GM15510 (cell line): ENCODE measurements around the gene DGLUCY.

Source experiments
- POLR2A ChIP-seq: IDR thresholded peaks from 3 replicates; pipeline ENCODE4 v1.6.1; 2011; ENCODE audit warnings: borderline replicate concordance; ENCODE audit not compliant: insufficient read length; ENCODE audit errors: extremely low read depth

DGLUCY gene

DNA sequence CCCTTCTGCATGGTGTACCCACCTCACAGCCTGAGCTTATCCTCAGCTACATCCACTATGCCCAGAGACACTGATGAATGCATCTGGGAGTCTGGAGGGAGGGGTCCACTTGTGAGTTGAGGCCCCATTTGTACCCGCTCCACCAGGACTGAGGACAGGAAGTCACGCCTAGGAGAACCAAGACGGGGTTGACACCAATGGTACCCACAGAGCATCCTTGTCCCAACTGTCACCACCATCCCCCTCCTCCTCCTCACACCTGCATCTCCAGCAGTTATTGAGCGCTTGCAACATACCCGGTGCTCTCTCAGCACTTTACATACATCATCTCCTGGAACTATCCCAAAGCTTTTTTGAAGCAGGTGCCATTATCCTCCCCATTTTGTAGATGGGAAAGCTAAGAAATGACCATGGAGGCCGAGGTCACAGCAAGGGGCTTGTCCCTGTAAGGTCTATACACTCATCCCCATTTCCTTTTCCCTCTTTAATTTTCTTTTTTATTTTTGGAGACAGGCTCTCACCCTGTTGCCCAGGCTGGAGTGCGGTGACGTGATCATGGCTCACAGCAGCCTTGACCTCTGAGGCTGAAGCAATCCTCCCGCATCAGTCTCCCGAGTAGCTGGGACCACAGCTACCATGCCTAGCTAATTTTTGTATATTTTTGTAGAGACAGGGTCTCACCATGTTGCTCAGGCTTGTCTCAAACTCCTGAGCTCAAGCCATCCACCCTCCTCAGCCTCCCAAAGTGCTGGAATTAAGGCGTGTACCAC, 31.7 kb downstream of the DGLUCY start:
- no peak for TF ChIP-seq POLR2A

DNA sequence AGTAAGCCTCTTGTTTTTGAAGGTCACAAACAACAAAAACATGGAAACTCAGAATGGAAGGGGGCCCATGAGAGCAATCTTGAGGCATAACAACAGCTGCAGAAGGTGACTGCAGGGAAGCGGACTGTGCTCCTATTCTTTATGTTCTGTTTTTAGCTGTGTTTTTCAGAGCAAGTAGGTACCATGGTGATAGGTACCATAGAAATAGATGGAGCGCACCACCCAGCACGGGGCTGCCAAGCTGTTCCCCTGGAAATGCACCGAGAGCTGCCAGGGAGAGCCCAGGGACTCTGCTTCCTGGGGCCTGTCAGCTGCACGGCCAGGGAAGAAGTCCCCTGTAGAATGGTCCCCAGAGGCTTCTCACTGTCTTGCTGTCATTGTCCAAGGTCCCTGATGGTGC, 32.8 kb downstream of the DGLUCY start:
- no peak for TF ChIP-seq POLR2A

DNA sequence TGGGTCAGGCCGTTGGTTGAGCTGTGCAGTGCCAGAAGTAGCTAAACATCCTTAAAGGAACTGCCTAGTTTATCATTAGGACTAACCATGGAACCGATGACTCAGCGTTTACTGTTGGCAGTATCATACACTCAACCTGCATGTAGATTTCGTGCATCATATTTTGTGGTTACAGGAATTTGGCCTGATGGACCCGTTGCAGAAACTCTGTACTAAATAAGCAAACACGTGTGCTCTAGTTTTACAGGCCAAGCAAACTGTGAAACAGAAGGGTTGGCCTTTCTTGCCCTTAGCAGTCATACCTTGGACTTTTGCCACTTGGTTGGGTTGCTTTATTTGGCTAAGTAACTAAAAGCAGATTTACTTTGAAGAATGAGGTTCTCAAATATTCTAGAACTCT, 35.6 kb downstream of the DGLUCY start:
- TF ChIP-seq POLR2A, result no peak

DNA sequence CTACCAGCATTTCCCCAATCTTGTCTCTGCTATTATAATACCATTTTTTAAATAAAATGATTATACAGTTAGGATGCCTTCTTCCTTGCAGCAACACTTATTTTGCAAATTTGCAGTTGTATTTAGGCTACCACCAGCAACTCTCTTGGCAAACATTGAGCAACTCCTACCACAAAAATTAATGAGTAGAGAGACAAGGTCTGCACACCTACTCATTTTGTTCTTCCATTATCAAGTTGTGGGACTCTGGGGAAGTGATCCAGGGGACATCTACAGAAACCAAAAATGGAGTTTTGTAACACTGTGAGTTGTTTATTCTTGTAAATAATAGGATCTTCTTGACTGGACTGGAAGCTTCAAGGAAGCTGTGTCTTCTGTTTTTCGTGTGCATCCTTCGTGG, 38.6 kb downstream of the DGLUCY start:
- TF ChIP-seq POLR2A, result no peak

DNA sequence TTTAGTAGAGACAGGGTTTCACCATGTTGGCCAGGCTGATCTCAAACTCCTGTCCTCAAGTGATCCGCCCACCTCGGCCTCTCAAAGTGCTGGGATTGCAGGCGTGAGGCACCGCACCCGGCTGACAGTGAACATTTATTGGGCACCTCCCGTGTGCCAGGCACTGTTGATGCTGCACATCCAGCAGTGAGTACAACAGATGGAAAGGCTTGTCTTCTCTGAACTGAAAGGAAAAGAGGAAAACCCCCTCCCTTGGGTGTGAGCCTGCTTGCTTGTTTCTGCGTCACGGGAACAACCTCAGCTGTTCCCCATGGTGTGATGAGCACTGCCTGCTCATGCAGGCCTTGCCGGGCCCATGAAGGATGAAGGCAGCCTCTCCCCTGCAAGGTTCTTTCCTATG, 39.5 kb downstream of the DGLUCY start:
- no peak for TF ChIP-seq POLR2A

DNA sequence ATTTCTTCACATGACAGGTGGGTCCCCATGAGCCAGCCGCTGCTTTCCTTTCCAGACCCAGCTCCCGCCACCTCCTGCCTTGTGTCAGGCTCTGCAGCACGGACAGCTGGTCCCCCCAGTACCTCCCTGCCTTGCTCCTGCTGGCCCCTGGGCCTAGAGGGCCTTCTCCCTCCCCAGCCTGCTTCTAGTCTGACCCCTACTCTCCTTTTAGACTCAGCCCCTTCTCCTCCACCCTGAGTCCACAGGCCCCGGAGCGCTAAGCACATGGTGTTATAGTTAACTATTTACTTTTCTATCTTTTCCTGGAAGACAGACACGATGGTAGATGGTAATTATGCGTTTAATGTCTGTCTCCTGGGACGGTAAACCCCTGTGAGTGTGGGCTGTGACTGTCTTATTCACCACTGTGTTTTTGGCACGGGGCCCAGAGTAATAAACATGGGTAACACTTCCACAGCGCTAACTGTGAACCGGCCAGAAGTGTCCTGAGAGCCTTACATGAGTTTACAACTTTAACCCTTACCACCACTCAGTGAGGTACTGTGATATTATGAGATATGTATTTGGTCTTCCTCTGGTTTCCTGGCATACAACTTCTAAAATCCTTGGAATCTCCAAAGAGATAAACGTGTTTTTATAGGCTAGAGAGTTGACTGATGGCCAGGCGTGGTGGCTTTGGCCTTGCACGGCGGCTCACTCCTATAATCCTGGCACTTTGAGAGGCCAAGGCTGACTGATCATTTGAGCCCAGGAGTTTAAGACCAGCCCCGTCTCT, 41.2 kb downstream of the DGLUCY start:
- TF ChIP-seq POLR2A, result no peak

DNA sequence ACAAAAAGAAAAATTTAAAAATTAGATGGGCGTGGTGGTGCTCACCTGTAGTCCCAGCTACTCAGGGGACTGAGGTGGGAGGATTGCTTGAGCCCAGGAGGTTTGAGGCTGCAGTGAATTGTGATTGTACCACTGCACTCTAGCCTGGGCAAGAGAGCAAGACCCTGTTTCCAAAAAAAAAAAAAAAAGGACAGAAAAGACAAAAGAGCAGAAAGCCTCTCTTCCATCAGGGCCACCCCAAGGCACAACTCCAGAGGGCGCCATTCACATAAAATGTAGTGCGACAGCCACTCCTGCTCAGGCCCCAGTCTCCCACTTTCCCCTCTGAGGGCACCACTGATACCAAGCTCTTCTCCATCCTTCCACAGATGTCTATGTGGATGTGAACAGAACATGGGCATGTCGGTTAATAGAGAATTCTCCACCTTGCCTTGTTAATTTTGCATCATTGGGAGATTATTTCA, 41.8 kb downstream of the DGLUCY start:
- no peak for TF ChIP-seq POLR2A

DNA sequence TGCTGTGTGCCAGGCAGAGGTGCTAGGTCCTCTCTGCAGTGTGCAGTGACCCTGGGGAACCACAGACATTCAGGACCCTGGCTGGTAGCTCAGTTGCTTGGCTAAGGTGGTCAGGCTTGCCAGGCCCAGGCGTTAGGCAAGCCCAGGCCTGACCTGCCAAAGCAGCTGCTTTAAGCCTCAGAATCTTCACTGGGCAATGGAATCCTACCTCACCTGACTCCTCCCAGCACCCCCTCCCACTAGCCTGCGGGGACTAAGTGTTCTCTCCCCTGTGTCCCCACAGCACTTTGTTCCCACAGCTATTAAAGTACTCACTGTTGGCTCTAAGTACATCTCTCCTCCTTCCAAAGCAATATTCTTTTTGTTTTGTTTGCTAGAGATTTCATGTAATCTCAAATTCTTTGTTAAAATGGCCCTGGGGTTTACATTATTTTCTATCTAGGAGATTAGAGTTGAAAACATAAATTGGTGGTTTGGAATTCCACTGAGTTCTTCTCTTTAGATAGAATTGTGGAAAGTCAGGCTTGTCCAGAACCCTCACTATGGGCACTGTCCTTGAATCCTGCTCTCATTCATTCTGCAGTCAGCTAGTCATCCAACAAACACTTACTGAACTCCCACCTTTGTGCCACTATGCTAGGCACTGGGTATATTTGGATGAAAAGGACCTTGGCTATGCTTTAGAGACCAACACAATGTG, 44.4 kb downstream of the DGLUCY start:
- no peak for TF ChIP-seq POLR2A

DNA sequence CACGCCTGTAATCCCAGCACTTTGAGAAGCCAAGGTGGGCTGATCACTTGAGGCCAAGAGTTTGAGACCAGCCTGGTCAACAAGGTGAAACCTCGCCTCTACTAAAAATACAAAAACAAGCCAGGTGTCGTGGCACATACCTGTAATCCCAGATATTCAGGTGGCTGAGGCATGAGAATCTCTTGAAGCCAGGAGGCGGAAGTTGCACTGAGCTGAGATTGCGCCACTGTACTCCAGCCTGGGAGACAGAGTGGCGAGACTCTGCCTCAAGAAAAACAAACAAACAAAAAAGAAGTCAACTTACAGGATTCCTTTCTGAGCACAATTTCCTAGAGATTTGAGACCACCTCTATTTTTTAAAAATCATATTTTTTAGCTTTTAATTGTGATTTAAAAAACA, 45.3 kb downstream of the DGLUCY start:
- TF ChIP-seq POLR2A, result no peak

DNA sequence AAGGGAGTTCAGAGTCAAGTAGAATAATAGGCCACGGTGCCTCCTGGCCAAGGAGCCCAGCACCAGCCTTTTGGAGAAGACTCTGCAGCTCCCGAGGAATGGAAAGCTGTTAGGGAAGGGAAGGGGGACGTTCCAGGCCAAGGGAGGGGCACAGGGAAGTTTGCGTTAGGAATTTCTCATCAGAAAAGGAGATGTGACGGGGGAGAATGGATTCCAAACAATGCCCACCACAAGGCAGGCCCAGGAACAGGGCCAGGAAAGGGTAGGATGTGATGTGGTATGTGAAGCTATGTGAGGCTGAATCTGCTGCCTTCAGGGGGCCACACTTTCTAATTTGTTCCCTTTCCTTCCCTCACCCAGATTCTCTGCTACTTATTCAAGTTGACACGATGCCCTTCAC, 46.0 kb downstream of the DGLUCY start:
- no peak for TF ChIP-seq POLR2A

DNA sequence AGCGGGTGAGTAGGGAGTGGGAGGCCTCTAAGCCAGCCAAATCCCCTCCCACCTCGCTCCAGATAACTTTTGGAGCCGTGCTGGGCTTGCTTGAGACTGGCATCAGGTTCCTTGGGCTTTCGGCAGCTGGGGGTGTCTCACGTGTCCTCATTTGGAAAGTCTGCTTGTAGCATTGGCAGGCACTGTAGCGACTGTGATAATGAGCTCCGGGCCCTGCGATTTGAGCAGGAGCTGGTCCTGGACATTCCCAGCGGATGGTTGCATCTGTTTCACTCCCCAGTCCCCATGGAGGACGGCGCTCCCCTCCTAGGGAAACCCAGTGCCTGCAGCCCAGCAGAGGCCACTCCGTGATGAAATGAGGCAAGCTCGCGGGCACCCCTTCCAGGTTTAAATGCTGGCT, 49.4 kb downstream of the DGLUCY start:
- TF ChIP-seq POLR2A, result no peak

DNA sequence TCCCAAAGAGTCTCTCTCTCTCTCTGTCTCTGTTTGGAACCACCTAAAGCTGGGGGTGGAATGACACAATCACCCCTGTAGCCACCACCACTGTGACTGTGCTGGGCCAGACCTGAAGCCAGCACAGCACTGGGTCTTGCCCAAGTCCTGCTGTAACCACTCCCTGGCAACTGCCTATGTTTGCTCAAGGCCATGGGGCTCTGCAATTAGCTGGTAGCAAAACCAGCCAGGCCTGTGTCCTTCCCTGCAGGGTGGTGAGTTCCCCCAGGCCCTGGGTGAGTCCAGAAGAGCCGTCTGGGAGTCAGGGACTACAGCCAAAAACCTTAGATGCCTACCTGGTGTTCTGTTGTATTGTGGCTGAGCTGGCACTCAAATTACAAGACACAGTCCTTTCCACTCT, 50.8 kb downstream of the DGLUCY start:
- TF ChIP-seq POLR2A, result no peak

DNA sequence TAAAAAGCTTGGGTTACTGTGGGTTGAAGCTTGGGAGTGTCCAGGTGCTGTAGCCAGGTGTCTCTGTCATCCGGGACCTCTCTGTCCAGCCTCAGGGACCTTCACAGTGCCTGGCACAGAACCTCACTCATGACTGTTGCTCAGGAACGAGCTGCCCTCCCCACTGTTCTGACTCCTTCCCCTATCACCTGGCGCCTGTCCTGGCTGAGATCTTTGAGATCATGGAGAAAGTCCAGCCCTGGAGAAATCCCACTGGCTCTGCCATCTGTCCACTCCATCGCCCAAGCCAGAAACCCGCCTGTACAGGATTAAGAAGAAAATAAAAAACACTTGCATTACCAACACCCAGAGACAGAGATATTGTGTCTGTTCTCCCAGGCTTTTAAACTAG, 53.5 kb downstream of the DGLUCY start:
- no peak for TF ChIP-seq POLR2A

DNA sequence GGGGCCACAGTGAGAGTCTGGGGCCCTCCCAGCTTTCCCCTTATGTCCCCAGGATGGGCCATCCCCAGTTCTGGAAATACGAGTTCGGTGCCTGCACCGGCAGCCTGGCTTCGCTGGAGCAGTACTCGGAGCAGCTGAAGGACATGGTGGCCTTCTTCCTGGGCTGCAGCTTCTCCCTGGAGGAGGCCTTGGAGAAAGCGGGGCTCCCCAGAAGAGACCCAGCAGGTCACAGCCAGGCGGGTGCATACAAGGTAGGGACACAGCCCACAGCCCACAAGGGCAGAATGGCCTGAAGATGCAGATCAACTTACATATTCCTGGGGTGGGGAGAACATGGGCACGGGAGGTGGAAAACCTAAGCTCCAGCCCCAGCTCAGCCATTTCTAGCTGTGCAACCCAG, 56.1 kb downstream of the DGLUCY start:
- TF ChIP-seq POLR2A, result no peak

DNA sequence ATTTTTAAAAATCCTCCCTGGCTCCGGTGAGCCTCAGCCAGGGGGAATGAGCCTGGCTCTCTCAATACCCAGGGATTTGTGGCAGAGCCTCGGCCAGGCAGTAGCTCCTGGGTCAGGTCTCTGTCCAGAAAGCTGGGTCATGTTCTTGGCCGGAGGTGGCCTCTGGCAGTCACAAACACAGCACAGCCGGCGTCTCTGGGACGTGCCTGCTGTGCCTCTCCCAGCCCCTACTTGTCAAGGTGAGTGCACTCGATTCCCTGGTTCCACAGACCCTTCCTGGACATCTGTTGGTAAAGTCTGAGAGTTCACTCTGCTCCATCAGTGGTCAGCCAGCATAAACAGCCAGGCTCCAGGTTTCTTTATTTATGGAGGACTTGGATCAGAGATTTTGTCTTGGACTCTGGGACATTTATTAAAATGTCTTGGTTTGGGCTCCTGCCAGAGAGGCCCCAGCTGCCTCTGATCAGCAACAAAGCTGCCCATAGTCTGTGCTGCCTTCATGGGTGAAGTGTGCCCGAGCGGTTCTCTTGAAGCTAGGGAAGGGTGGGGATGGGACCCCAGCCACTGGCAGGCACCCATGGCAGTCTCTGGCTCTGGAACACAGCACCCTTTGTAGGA, 56.7 kb downstream of the DGLUCY start:
- TF ChIP-seq POLR2A, result no peak

DNA sequence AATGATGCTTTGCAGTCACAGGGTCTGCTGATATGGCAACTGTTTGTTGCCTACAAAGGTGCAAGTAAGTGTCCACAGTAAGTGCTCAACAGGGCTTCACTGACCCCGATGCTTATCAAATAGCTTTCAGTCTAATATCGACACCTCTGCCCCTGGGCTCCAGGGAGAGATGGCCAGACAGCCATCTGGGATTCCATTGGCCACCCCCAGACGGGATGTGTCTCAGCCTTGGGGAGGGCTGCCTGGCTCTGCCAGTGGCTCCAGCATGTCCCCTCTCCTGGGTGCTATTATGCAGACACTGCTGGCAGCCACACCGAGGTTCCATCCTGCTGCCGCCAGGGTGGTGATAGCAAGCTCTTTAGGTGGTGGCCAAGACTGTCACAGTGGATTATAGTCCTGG, 57.4 kb downstream of the DGLUCY start:
- no peak for TF ChIP-seq POLR2A

DNA sequence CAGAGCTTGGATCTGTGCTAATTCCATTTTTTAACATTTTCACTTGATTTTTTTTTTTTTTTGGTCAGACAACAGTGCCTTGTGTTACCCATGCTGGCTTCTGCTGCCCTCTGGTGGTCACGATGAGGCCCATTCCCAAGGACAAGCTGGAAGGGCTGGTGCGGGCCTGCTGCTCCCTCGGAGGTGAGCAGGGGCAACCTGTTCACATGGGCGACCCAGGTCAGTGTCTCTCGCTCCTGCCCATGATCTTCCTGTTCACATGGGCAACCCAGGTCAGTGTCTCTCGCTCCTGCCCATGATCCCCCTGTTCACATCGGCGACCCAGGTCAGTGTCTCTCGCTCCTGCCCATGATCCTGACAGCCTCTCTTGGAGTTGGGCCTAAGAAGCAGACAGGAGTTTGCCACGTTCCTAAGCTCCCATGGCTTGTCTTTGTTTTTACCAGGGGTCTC, 59.4 kb downstream of the DGLUCY start:
- TF ChIP-seq POLR2A, result no peak
